GM23248 (cell line): ENCODE results near the gene IRAK1. TPM values are rescaled to one million over a fixed set of nuclear protein-coding genes. Genes with fewer than 3 reads are reported as not detected.
A peak's percentile ranks its signal among the peaks of the same experiment; 100 is the strongest.

Source experiments
- DNase-seq: peaks from one replicate; pipeline ENCODE4 v3.0.0-alpha.2; 2015
- H2AFZ ChIP-seq: fragments of 200-600 bp; sonication (generic); 2 replicates; pipeline ENCODE4 v1.6.1; 2016; ENCODE audit warnings: antibody characterized with exemption
- H3F3A ChIP-seq: fragments of 200-600 bp; sonication (generic); 2 replicates; pipeline ENCODE4 v1.6.1; 2016; ENCODE audit warnings: mild to moderate bottlenecking, antibody characterized with exemption, mixed run types; ENCODE audit not compliant: insufficient read depth
- H3K27ac ChIP-seq: fragments of 200-600 bp; sonication (generic); 2 replicates; pipeline ENCODE4 v1.5.1; 2016; ENCODE audit warnings: mild to moderate bottlenecking
- H3K27me3 ChIP-seq: fragments of 200-600 bp; sonication (generic); replicated peaks from 2 replicates; pipeline ENCODE4 v1.6.1; 2016; ENCODE audit warnings: mild to moderate bottlenecking; ENCODE audit not compliant: insufficient read depth
- H3K36me3 ChIP-seq: fragments of 200-600 bp; sonication (generic); 2 replicates; pipeline ENCODE4 v1.6.1; 2016; ENCODE audit warnings: low read depth, mild to moderate bottlenecking
- H3K4me1 ChIP-seq: fragments of 200-600 bp; sonication (generic); 2 replicates; pipeline ENCODE4 v1.6.1; 2016; ENCODE audit warnings: mild to moderate bottlenecking; ENCODE audit not compliant: insufficient read depth
- H3K4me2 ChIP-seq: fragments of 200-600 bp; sonication (generic); one replicate; pipeline ENCODE4 v1.6.1; 2016; ENCODE audit warnings: mild to moderate bottlenecking; ENCODE audit not compliant: unreplicated experiment
- H3K4me3 ChIP-seq: fragments of 200-600 bp; sonication (generic); 2 replicates; pipeline ENCODE4 v1.5.1; 2016; ENCODE audit warnings: mild to moderate bottlenecking
- H3K79me2 ChIP-seq: fragments of 200-600 bp; sonication (generic); 2 replicates; pipeline ENCODE4 v1.6.1; 2016; ENCODE audit warnings: mild to moderate bottlenecking; ENCODE audit not compliant: insufficient read depth
- H3K9ac ChIP-seq: fragments of 200-600 bp; sonication (generic); 2 replicates; pipeline ENCODE4 v1.6.1; 2016; ENCODE audit warnings: mild to moderate bottlenecking
- H3K9me2 ChIP-seq: fragments of 200-600 bp; sonication (generic); 2 replicates; pipeline ENCODE4 v1.6.1; 2016; ENCODE audit warnings: mixed run types, mild to moderate bottlenecking, moderate library complexity; ENCODE audit not compliant: insufficient read depth
- H3K9me3 ChIP-seq: fragments of 200-600 bp; sonication (generic); one replicate; pipeline ENCODE4 v1.6.1; 2017; ENCODE audit warnings: low read depth
- H4K20me1 ChIP-seq: fragments of 200-600 bp; sonication (generic); 2 replicates; pipeline ENCODE4 v1.6.0; 2016; ENCODE audit not compliant: insufficient read depth
- EZH2 ChIP-seq: fragments of 200-600 bp; sonication (generic); IDR thresholded peaks from 2 replicates; pipeline ENCODE4 v1.6.1; 2018; ENCODE audit warnings: antibody characterized with exemption, mild to moderate bottlenecking; ENCODE audit not compliant: insufficient read depth, poor library complexity, severe bottlenecking
- EZH2phosphoT487 ChIP-seq: fragments of 200-600 bp; sonication (generic); IDR thresholded peaks from 2 replicates; pipeline ENCODE4 v1.6.1; 2018; ENCODE audit warnings: antibody characterized with exemption, moderate library complexity, mild to moderate bottlenecking, low read depth; ENCODE audit not compliant: insufficient read depth
- WGBS, 2 experiments: methylation state at CpG; one replicate each; pipeline ENCODE4 v1.1.6; 2015 to 2017; ENCODE audit warnings: low lambda C conversion rate in 2 of 2, low coverage in 1 of 2; ENCODE audit errors: missing lambda C conversion rate in 2 of 2; 5-methylcytosine and 5-hydroxymethylcytosine counted together
- in situ Hi-C: fragments of 300-500 bp; cut with MboI; formaldehyde crosslinking; loops from 2 replicates; pipeline ENCODE4 v1.15.0; 2020
- polyA plus RNA-seq: library from polyadenylated mRNA; unstranded; fragments of >200 nt; fragmentation: Nextera tagmentation; extraction: Ambion mirVana; gene quantifications from 2 replicates; pipeline ENCODE4 v1.2.1, GENCODE V29; 2016
- total RNA-seq: library from RNA; depleted of rRNA; stranded (reverse); fragments of >200 nt; shearing (Covaris generic); gene quantifications from 2 replicates; pipeline ENCODE4 v1.2.3, GENCODE V29; 2014

Gene IRAK1
- total and polyA plus RNA-seq, 2 experiments from 2014 or later: 54.7 to 58.7 TPM

- TF ChIP-seq EZH2 (no peak), EZH2phosphoT487 (no peak)
- no peaks in the 10 kb centered on the region for H3K36me3 ChIP-seq
- DNase-seq: no peak
- H3K9me3 ChIP-seq: no peaks in the 10 kb centered on the region
- H3K4me1 ChIP-seq: peaks cover 49% of the 10 kb centered on the region
- H3F3A ChIP-seq: peaks cover 35% of the 10 kb centered on the region
- H3K9me2 ChIP-seq: no peaks in the 10 kb centered on the region
- peak overlapping the region; percentile 93 for H3K27ac ChIP-seq
- H3K79me2 ChIP-seq: peaks cover 51% of the 10 kb centered on the region
- no peaks in the 10 kb centered on the region for H4K20me1 ChIP-seq
- in situ Hi-C loops: no loop called here
- 94 to 95% methylated on average over 8 to 11 of the region's 11 CpGs for WGBS, 2 experiments
- H3K4me2 ChIP-seq: peak overlapping the region; percentile 73
- no peaks in the 10 kb centered on the region for H3K27me3 ChIP-seq
- peak overlapping the region; percentile 29; the same call in 1 of the 2 replicates for H3K4me3 ChIP-seq
- H3K9ac ChIP-seq: peak overlapping the region; percentile 72
- H2AFZ ChIP-seq: no peak overlapping the region
These were observed 19.9 kb upstream of the IRAK1 start for GRCh38 chrX:154039577-154039976.

- no peaks in the 10 kb centered on the region for H3K27me3 ChIP-seq
- H3F3A ChIP-seq: peaks cover 34% of the 10 kb centered on the region
- no peak overlapping the region for H3K4me2 ChIP-seq
- no peaks in the 10 kb centered on the region for H3K9me2 ChIP-seq
- peaks cover 53% of the 10 kb centered on the region for H3K79me2 ChIP-seq
- peak overlapping the region; percentile 93; the same call in 1 of the 2 replicates for H3K27ac ChIP-seq
- no peaks in the 10 kb centered on the region for H4K20me1 ChIP-seq
- WGBS, 2 experiments: 68 to 79% methylated on average over 5 of the region's 5 CpGs
- DNase-seq: no peak
- in situ Hi-C loops: no loop called here
- TF ChIP-seq EZH2phosphoT487 (no peak), EZH2 (no peak)
- no peak overlapping the region for H2AFZ ChIP-seq
- no peak overlapping the region for H3K9ac ChIP-seq
- H3K36me3 ChIP-seq: no peaks in the 10 kb centered on the region
- peaks cover 41% of the 10 kb centered on the region for H3K4me1 ChIP-seq
- no peaks in the 10 kb centered on the region for H3K9me3 ChIP-seq
- no peak overlapping the region for H3K4me3 ChIP-seq
These were observed 19.0 kb upstream of the IRAK1 start for GRCh38 chrX:154038656-154039055.

- Histone ChIP-seq H3K4me1 (peaks cover 33% of the 10 kb centered on the region), H3K4me2 (no peak overlapping the region), H3K9ac (no peak overlapping the region), H3K27me3 (no peaks in the 10 kb centered on the region), H3K4me3 (no peak overlapping the region), H3K79me2 (peaks cover 62% of the 10 kb centered on the region), H3K27ac (no peak overlapping the region), H3F3A (peaks cover 25% of the 10 kb centered on the region), H4K20me1 (no peaks in the 10 kb centered on the region), H3K9me3 (no peaks in the 10 kb centered on the region), H2AFZ (no peak overlapping the region), H3K36me3 (no peaks in the 10 kb centered on the region), H3K9me2 (no peaks in the 10 kb centered on the region)
- in situ Hi-C loops: no loop called here
- WGBS, 2 experiments: 84 to 86% methylated on average over 5 of the region's 5 CpGs
- TF ChIP-seq EZH2 (no peak), EZH2phosphoT487 (no peak)
- no peak for DNase-seq
These were observed 18.1 kb upstream of the IRAK1 start for GRCh38 chrX:154037754-154038153.

GRCh38 chrX:154036513-154036912, 16.8 kb upstream of the IRAK1 start:
- H3K9me3 ChIP-seq: no peaks in the 10 kb centered on the region
- H3K4me1 ChIP-seq: peaks cover 21% of the 10 kb centered on the region
- H3K27ac ChIP-seq: no peak overlapping the region
- no peak overlapping the region for H2AFZ ChIP-seq
- DNase-seq: no peak
- no peaks in the 10 kb centered on the region for H4K20me1 ChIP-seq
- no peak overlapping the region for H3K4me2 ChIP-seq
- H3K79me2 ChIP-seq: peaks cover 65% of the 10 kb centered on the region
- in situ Hi-C loops: no loop called here
- H3K9me2 ChIP-seq: no peaks in the 10 kb centered on the region
- H3K9ac ChIP-seq: no peak overlapping the region
- no peak for TF ChIP-seq EZH2
- TF ChIP-seq EZH2phosphoT487: no peak
- peaks cover 12% of the 10 kb centered on the region for H3F3A ChIP-seq
- no peaks in the 10 kb centered on the region for H3K27me3 ChIP-seq
- H3K4me3 ChIP-seq: no peak overlapping the region
- H3K36me3 ChIP-seq: no peaks in the 10 kb centered on the region
- WGBS, 2 experiments: 92 to 98% methylated on average over 4 to 8 of the region's 8 CpGs

GRCh38 chrX:154033848-154034247, 14.1 kb upstream of the IRAK1 start:
- no peaks in the 10 kb centered on the region for H3K9me3 ChIP-seq
- no peak overlapping the region for H2AFZ ChIP-seq
- in situ Hi-C loops: no loop called here
- H3K36me3 ChIP-seq: no peaks in the 10 kb centered on the region
- H3K4me1 ChIP-seq: no peaks in the 10 kb centered on the region
- no peak overlapping the region for H3K9ac ChIP-seq
- no peaks in the 10 kb centered on the region for H3K27me3 ChIP-seq
- H3F3A ChIP-seq: no peaks in the 10 kb centered on the region; the same call in 1 of the 2 replicates
- TF ChIP-seq EZH2phosphoT487 (no peak), EZH2 (no peak)
- H3K4me3 ChIP-seq: no peak overlapping the region
- H3K79me2 ChIP-seq: peaks cover 58% of the 10 kb centered on the region
- WGBS, 2 experiments: 94 to 100% methylated on average over 2 of the region's 2 CpGs
- DNase-seq: no peak
- H3K27ac ChIP-seq: no peak overlapping the region
- no peaks in the 10 kb centered on the region for H4K20me1 ChIP-seq
- H3K9me2 ChIP-seq: no peaks in the 10 kb centered on the region
- no peak overlapping the region for H3K4me2 ChIP-seq
